KMS-11 (cell line): ENCODE results near the gene PCTP.

Source experiments
- H2AFZ ChIP-seq: fragments of 200-600 bp; sonication (generic); 2 replicates; pipeline ENCODE4 v1.6.1; 2016; ENCODE audit warnings: antibody characterized with exemption, mixed run types, low read depth
- H3K27ac ChIP-seq: fragments of 200-600 bp; sonication (generic); 2 replicates; pipeline ENCODE4 v1.6.1; 2016; ENCODE audit warnings: mild to moderate bottlenecking, mixed run types
- H3K27me3 ChIP-seq: fragments of 200-600 bp; sonication (generic); 2 replicates; pipeline ENCODE4 v1.6.1; 2017; ENCODE audit warnings: mild to moderate bottlenecking, low read depth, mixed run types, moderate library complexity; ENCODE audit not compliant: insufficient read depth
- H3K36me3 ChIP-seq: fragments of 200-600 bp; sonication (generic); 2 replicates; pipeline ENCODE4 v1.6.1; 2017; ENCODE audit warnings: mild to moderate bottlenecking, mixed run types; ENCODE audit not compliant: insufficient read depth
- H3K4me1 ChIP-seq: fragments of 200-600 bp; sonication (generic); 2 replicates; pipeline ENCODE4 v1.6.1; 2016; ENCODE audit warnings: mild to moderate bottlenecking, low read depth, mixed run types; ENCODE audit not compliant: poor library complexity, severe bottlenecking
- H3K4me2 ChIP-seq: fragments of 200-600 bp; sonication (generic); 2 replicates; pipeline ENCODE4 v1.7.0; 2016; ENCODE audit warnings: mild to moderate bottlenecking, mixed run types
- H3K4me3 ChIP-seq: fragments of 200-600 bp; sonication (generic); IDR thresholded peaks from 2 replicates; pipeline ENCODE4 v1.6.1; 2017; ENCODE audit warnings: low read depth, low read length, mixed read lengths; ENCODE audit not compliant: insufficient read depth
- H3K79me2 ChIP-seq: fragments of 200-600 bp; sonication (generic); 2 replicates; pipeline ENCODE4 v1.6.1; 2016; ENCODE audit warnings: low read depth, mixed run types; ENCODE audit not compliant: insufficient read depth
- H3K9ac ChIP-seq: fragments of 200-600 bp; sonication (generic); 2 replicates; pipeline ENCODE4 v1.6.1; 2016; ENCODE audit warnings: mild to moderate bottlenecking, mixed run types
- H4K20me1 ChIP-seq: fragments of 200-600 bp; sonication (generic); 2 replicates; pipeline ENCODE4 v1.6.1; 2016; ENCODE audit warnings: mild to moderate bottlenecking, mixed run types; ENCODE audit not compliant: insufficient read depth
- TF ChIP-seq, protein P1 (sequence below): fragments of 200-600 bp; sonication (generic); conservative IDR thresholded peaks from 2 replicates; pipeline ENCODE4 v1.6.1; 2017; ENCODE audit warnings: low read depth, mild to moderate bottlenecking, antibody characterized with exemption, low read length, moderate library complexity, mixed read lengths

PCTP gene

DNA sequence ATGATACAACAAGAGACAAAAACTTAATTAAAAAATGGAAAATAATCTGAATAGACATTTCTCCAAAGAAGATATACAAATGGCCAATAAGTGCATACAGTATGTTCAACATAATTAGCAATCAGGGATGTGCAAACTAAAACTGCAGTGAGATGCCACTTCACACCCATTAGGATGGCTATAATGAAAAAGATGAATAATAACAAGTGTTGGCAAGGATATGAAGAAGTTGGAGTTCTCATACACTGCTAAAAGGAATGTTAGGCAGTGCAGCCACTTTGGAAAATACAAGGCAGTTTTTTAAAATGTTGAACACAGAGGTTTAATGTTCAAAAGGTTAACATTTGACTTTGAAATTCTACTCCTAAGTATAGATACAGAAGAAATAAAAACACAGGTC is 69.8 kb downstream of the PCTP start:
- no peaks in the 10 kb centered on the region for H3K27me3 ChIP-seq

DNA sequence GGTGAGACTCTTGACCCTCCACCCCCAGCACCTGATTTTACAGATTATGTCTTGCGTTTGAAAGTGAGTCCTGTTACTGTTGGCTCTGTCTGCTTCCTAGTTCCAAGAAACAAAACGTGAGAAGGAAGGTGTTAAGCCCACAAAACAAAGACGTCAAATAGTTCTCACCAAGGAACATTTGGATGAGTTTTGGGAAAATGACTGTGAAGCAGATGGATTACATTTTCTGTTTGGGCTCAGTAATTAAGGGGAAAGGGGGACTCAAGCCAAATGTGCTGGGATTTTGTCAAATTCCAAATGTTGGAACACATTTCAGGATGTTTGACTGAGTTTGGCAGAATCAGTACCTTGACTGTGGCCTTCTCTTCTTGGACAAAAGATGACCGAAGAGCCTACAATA is 71.2 kb downstream of the PCTP start:
- TF ChIP-seq, protein P1, sequence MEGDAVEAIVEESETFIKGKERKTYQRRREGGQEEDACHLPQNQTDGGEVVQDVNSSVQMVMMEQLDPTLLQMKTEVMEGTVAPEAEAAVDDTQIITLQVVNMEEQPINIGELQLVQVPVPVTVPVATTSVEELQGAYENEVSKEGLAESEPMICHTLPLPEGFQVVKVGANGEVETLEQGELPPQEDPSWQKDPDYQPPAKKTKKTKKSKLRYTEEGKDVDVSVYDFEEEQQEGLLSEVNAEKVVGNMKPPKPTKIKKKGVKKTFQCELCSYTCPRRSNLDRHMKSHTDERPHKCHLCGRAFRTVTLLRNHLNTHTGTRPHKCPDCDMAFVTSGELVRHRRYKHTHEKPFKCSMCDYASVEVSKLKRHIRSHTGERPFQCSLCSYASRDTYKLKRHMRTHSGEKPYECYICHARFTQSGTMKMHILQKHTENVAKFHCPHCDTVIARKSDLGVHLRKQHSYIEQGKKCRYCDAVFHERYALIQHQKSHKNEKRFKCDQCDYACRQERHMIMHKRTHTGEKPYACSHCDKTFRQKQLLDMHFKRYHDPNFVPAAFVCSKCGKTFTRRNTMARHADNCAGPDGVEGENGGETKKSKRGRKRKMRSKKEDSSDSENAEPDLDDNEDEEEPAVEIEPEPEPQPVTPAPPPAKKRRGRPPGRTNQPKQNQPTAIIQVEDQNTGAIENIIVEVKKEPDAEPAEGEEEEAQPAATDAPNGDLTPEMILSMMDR: no peak
- Histone ChIP-seq H3K27me3 (no peaks in the 10 kb centered on the region), H3K4me2 (no peak overlapping the region), H3K79me2 (no peaks in the 10 kb centered on the region), H3K9ac (no peak overlapping the region), H3K27ac (no peak overlapping the region), H4K20me1 (no peaks in the 10 kb centered on the region), H3K4me1 (no peaks in the 10 kb centered on the region), H2AFZ (no peak overlapping the region), H3K36me3 (no peaks in the 10 kb centered on the region), H3K4me3 (no peak overlapping the region)

More for the DNA sequence above, 69.8 kb downstream of the PCTP start:
- no peak overlapping the region for H3K4me2 ChIP-seq
- no peaks in the 10 kb centered on the region for H3K36me3 ChIP-seq
- H3K79me2 ChIP-seq: no peaks in the 10 kb centered on the region
- no peak overlapping the region for H2AFZ ChIP-seq
- no peak overlapping the region for H3K4me3 ChIP-seq
- H4K20me1 ChIP-seq: no peaks in the 10 kb centered on the region
- H3K4me1 ChIP-seq: no peaks in the 10 kb centered on the region
- TF ChIP-seq, protein P1: no peak
- no peak overlapping the region for H3K9ac ChIP-seq
- no peak overlapping the region for H3K27ac ChIP-seq

DNA sequence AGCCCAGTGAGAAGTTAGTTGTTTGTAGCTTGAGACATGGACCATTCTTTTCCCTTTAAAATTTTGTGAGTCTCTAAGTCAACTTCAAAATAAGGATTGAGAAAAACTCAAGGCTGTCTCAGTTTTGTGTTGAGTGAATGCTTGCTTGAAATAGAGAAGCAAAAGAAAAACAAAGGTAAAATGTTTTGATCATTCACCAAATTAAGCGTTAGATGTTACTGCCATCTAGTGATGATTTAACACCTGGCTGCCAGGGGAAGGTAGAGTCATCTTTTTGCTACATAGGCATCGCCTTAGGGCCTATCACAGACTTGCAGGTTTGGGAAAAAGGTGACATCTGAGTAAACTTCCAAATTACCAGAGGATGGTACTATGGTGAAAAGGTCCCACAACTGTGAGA is 74.4 kb downstream of the PCTP start:
- H3K4me3 ChIP-seq: no peak overlapping the region
- TF ChIP-seq, protein P1: 0 out of 2 replicates have a peak, but pooled peaks have one; percentile 20
- no peak overlapping the region for H3K9ac ChIP-seq
- H3K27ac ChIP-seq: no peak overlapping the region
- no peak overlapping the region for H2AFZ ChIP-seq
- H3K27me3 ChIP-seq: no peaks in the 10 kb centered on the region
- H3K36me3 ChIP-seq: no peaks in the 10 kb centered on the region
- H3K4me1 ChIP-seq: no peaks in the 10 kb centered on the region
- H3K4me2 ChIP-seq: no peak overlapping the region
- H3K79me2 ChIP-seq: no peaks in the 10 kb centered on the region
- no peaks in the 10 kb centered on the region for H4K20me1 ChIP-seq
